Mucosa of stomach (tissue), 1 donor: ENCODE measurements around the gene RHOT2.

Source experiments
- H3K27me3 ChIP-seq: one replicate; pipeline ENCODE4 v1.7.0; 2013; ENCODE audit warnings: mild to moderate bottlenecking, low read length; ENCODE audit not compliant: control insufficient read depth, insufficient read depth
- H3K36me3 ChIP-seq: one replicate; pipeline ENCODE4 v1.7.0; 2013; ENCODE audit warnings: low read length; ENCODE audit not compliant: control insufficient read depth, insufficient read depth
- H3K4me1 ChIP-seq: one replicate; pipeline ENCODE4 v1.7.0; 2013; ENCODE audit warnings: mild to moderate bottlenecking, low read length; ENCODE audit not compliant: control insufficient read depth, insufficient read depth
- H3K4me3 ChIP-seq: one replicate; pipeline ENCODE4 v1.7.0; 2013; ENCODE audit warnings: low read length
- H3K9ac ChIP-seq: one replicate; pipeline ENCODE4 v1.7.0; 2013; ENCODE audit warnings: mild to moderate bottlenecking, low read length, moderate library complexity
- H3K9me3 ChIP-seq: one replicate; pipeline ENCODE4 v1.7.0; 2013; ENCODE audit warnings: mild to moderate bottlenecking, low read length, moderate library complexity; ENCODE audit not compliant: control insufficient read depth
- donor health status: Pancreatic carcinoma.

RHOT2 gene

GRCh38 chr16:670485-671352, 2.8 kb downstream of the RHOT2 start:
- Histone ChIP-seq H3K4me3 (no peak overlapping the region), H3K27me3 (peaks cover 6% of the 10 kb centered on the region), H3K36me3 (peaks cover 6% of the 10 kb centered on the region), H3K9ac (no peak overlapping the region), H3K4me1 (peaks cover 26% of the 10 kb centered on the region), H3K9me3 (no peaks in the 10 kb centered on the region)

GRCh38 chr16:671353-672131, 3.6 kb downstream of the RHOT2 start:
- Histone ChIP-seq H3K4me1 (peaks cover 32% of the 10 kb centered on the region), H3K27me3 (peaks cover 6% of the 10 kb centered on the region), H3K9ac (no peak overlapping the region), H3K4me3 (no peak overlapping the region), H3K36me3 (peaks cover 6% of the 10 kb centered on the region), H3K9me3 (no peaks in the 10 kb centered on the region)

- Histone ChIP-seq H3K4me1 (peaks cover 39% of the 10 kb centered on the region), H3K4me3 (no peak overlapping the region), H3K36me3 (peaks cover 6% of the 10 kb centered on the region), H3K27me3 (peaks cover 6% of the 10 kb centered on the region), H3K9ac (no peak overlapping the region), H3K9me3 (no peaks in the 10 kb centered on the region)
Measured at GRCh38 chr16:672371-672770, 4.4 kb downstream of the RHOT2 start.

- Histone ChIP-seq H3K4me1 (peaks cover 38% of the 10 kb centered on the region), H3K4me3 (no peak overlapping the region), H3K36me3 (peaks cover 6% of the 10 kb centered on the region)
Measured at GRCh38 chr16:672851-673250, 4.9 kb downstream of the RHOT2 start.

GRCh38 chr16:673399-673991, 5.6 kb downstream of the RHOT2 start:
- Histone ChIP-seq H3K27me3 (peaks cover 6% of the 10 kb centered on the region), H3K9me3 (no peaks in the 10 kb centered on the region), H3K36me3 (peaks cover 6% of the 10 kb centered on the region), H3K4me3 (no peak overlapping the region), H3K4me1 (peaks cover 38% of the 10 kb centered on the region), H3K9ac (no peak overlapping the region)

More at GRCh38 chr16:672851-673250, 4.9 kb downstream of the RHOT2 start:
- Histone ChIP-seq H3K9ac (no peak overlapping the region), H3K27me3 (peaks cover 6% of the 10 kb centered on the region), H3K9me3 (no peaks in the 10 kb centered on the region)

- Histone ChIP-seq H3K9me3 (no peaks in the 10 kb centered on the region), H3K4me1 (peaks cover 35% of the 10 kb centered on the region), H3K9ac (no peak overlapping the region), H3K4me3 (no peak overlapping the region), H3K36me3 (peaks cover 6% of the 10 kb centered on the region), H3K27me3 (peaks cover 6% of the 10 kb centered on the region)
Measured at GRCh38 chr16:674214-674881, 6.4 kb downstream of the RHOT2 start.

- Histone ChIP-seq H3K4me3 (no peak within 1 kb of the TSS), H3K36me3 (peaks cover 6% of the 10 kb centered on the region), H3K4me1 (peaks cover 35% of the 10 kb centered on the region), H3K9ac (no peak within 1 kb of the TSS), H3K9me3 (no peaks in the 10 kb centered on the region), H3K27me3 (peaks cover 6% of the 10 kb centered on the region)
Measured at GRCh38 chr16:674968-675883, 7.3 kb downstream of the RHOT2 start, which contains the start of gene RHBDL1. TSS of gene RHBDL1 (plus strand) at chr16:675671. CDS start at chr16:675791, 120 bp downstream.

GRCh38 chr16:675884-676564, 8.1 kb downstream of the RHOT2 start:
- Histone ChIP-seq H3K27me3 (peaks cover 6% of the 10 kb centered on the region), H3K9ac (no peak overlapping the region), H3K36me3 (peaks cover 5% of the 10 kb centered on the region), H3K4me1 (peaks cover 39% of the 10 kb centered on the region), H3K9me3 (no peaks in the 10 kb centered on the region), H3K4me3 (no peak overlapping the region)

GRCh38 chr16:676565-676902, 8.6 kb downstream of the RHOT2 start:
- H3K4me3 ChIP-seq = no peak overlapping the region
- H3K4me1 ChIP-seq = peaks cover 44% of the 10 kb centered on the region
- H3K36me3 ChIP-seq = no peaks in the 10 kb centered on the region
- H3K9ac ChIP-seq = no peak overlapping the region
- no peaks in the 10 kb centered on the region for H3K9me3 ChIP-seq
- H3K27me3 ChIP-seq = peaks cover 6% of the 10 kb centered on the region

GRCh38 chr16:676913-677312, 9.0 kb downstream of the RHOT2 start:
- Histone ChIP-seq H3K9ac (no peak overlapping the region), H3K36me3 (peaks cover 3% of the 10 kb centered on the region), H3K4me3 (no peak overlapping the region), H3K4me1 (peaks cover 48% of the 10 kb centered on the region), H3K9me3 (no peaks in the 10 kb centered on the region), H3K27me3 (peaks cover 6% of the 10 kb centered on the region)
